NCI-H82 treated with DMSO at 0.1 percent for 48 hours (cell line): ENCODE data around the gene RCAN3.
"Not testable (repeated sequence)": the region's sequence is repeated elsewhere in the genome, so short reads cannot be mapped to it uniquely, and the experiment has no call there.

ENCODE experiments used
- DNase-seq: peaks from one replicate; lab custom pipeline; 2025; ENCODE audit not compliant: unreplicated experiment; lab: John Stamatoyannopoulos, UW

The RCAN3 gene

DNA sequence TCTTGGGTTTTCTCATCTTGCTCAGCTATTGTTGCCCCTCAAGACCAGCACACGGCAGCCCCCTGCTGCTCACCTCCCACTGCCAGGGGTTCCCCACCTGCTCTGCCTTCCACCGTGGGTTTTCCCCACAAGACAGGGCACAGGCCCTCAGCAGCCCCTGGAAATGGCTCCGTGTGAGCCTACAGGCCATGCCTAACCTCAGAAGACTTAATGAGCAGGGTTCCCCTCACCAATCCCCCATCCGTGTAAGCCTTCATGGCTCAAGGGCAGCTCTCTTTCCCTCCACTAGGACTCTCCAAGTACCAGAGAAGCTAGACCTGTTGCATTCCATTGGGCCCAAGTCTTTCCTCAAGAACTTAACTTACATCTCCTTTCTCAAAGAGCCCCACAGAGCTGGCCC is 18.4 kb upstream of the RCAN3 start:
- DNase-seq = no peak

DNA sequence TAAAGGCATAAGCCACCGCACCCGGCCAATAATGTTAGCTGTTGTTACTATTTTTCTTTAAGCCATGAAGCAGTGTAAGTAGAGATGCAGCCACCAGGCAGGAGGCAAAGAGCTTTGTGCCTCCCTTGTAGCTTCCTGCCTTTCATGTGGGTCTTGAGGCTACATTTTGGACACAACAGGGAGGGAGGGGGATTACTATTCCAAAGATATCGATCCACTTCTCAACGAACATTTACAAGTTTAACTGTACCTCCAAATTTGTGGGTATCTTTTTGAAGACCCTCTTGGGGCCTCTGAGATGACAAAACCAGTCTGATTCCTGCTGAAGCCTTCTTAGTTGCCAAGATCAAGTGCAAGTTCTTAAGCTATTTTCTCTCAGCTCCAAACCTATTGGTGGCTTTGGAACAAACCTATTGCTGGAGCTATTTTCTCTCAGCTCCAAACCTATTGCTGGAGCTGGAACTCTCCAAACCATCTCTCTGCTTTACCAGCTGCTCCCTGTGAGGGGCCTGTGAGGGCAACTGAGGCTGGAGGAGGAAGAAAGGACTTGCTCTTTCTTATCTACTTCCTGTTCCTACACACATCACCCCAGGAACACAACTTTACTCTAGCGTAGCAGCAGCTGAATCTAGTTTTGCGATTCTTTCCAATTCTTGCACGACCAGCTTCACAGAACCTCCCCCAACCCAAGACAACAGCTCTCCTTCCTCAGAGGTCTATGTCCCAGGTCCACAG is 16.1 kb upstream of the RCAN3 start:
- no peak for DNase-seq

GRCh38 chr1:24487455-24487854 is 15.2 kb upstream of the RCAN3 start:
- no peak for DNase-seq

DNA sequence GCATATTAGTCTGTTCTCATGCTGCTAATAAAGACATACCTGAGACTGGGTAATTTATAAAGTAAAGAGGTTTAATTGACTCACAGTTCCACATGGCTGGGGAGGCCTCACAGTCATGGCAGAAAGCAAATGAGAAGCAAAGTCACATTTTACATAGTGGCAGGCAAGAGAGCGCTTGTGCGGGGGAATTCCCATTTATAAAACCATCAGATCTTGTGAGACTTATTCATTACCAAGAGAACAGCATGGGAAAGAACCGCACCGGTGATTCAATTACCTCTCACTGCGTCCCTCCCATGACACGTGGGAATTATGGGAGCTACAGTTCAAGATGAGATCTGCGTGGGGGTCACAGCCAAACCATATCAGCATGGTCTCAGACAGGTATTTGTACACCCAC is 14.5 kb upstream of the RCAN3 start:
- not testable (repeated sequence) for DNase-seq

DNA sequence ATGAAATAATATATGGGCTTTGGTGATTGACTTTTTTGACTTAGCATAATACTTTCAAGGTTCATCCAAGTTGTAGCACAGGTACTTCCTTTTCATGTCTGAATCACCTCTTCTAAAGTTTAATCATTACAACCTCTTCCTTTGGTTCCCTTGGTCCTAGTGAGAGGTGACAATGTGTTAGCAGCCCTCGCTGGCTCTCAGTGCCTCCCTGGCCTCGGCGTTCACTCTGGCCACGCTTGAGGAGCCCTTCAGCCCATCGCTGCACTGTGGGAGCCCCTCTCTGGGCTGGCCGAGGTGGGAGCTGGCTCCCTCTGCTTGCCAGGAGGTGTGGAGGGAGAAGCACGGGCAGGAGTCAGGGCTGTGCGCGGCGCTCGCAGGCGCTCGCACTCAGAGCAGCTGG is 13.0 kb upstream of the RCAN3 start:
- DNase-seq = no peak

GRCh38 chr1:24490101-24490781 is 12.4 kb upstream of the RCAN3 start:
- no peak for DNase-seq

DNA sequence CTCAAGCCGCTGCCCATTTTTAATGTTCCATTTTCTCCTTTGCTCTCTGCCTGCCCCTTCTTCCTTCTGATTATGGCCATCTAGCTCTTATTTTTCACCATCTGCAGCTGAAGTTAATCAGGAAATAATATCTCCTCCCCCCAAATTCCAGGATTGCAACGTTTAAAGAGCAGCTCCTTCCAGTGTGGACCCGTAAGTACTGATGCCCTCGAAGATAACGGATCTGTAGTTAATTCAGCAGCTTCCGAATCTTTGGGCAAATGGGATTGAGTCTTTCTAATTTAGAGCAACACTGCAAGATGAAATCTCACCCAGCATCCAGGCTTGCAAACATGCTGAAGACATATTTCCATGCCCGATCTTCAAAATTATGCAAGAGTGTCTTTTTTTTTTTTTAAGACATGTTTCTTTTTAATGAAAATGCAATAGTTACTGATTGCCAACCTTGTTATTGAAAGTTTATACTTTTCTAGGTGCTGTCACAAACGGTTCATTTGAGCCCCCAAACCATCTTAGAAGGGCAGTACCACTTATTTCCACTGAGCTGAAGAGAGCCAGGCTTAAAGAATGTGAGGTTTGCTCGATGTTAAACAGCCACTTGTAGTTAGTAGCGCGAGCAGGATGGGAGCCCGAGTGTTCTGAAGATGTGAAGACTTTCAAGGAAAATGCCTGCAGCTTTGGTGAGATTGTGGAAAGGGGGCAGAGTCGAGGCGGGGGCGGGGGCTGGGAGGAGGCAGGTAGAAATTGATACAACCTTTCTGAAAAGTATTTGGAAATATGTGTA is 10.9 kb upstream of the RCAN3 start:
- DNase-seq = no peak

DNA sequence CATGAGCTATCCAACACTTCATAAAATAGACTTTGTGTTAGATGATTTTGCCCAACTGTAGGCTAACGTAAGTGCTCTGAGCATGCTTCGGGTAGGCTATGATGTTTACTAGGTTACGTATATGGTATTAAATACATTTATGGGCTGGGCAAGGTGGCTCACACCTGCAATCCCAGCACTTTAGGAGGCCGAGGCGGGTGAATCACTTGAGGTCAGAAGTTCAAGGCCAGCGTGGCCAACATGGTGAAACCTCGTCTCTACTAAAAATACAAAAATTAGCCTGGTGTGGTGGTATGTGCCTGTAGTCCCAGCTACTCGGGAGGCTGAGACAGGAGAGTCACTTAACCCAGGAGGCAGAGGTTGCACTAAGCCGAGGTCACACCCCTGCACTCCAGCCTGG is 9.7 kb upstream of the RCAN3 start:
- DNase-seq = not testable (repeated sequence)

- DNase-seq = no peak
Measured at GRCh38 chr1:24493785-24494184, 8.9 kb upstream of the RCAN3 start.

GRCh38 chr1:24498589-24498988 is 4.0 kb upstream of the RCAN3 start:
- DNase-seq = no peak

DNA sequence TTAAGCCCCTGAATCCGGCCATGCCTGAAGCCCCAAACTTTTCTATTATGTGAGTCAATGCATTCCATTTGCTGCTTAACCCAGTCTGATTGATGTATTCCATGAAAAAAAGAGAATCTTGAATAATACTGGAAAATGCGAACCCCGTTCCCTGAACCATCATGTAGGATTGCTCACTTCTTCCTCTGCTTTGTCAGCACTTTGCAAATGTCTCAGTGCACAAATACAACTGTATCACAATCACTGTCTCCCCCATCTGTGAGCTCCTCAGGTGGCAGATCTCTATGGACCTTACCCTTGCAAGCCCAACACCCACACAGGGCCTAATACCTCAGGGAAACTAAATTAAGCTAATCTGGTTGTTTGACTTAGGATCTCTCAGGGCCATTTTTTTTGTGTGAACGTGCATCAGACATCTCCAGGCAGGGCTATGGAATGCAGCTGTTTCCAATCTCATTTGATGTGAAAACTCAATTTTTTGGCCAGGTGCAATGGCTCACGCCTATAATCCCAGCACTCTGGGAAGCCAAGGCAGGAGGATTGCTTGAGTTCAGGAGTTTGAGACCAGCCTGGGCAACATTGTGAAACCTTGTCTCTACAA is 2.1 kb upstream of the RCAN3 start:
- DNase-seq = peak; percentile 11

GRCh38 chr1:24501371-24502064 is 1.1 kb upstream of the RCAN3 start:
- no peak for DNase-seq

GRCh38 chr1:24502065-24502708 is 449 bp upstream of the RCAN3 start:
- DNase-seq = peak; percentile 7

DNA sequence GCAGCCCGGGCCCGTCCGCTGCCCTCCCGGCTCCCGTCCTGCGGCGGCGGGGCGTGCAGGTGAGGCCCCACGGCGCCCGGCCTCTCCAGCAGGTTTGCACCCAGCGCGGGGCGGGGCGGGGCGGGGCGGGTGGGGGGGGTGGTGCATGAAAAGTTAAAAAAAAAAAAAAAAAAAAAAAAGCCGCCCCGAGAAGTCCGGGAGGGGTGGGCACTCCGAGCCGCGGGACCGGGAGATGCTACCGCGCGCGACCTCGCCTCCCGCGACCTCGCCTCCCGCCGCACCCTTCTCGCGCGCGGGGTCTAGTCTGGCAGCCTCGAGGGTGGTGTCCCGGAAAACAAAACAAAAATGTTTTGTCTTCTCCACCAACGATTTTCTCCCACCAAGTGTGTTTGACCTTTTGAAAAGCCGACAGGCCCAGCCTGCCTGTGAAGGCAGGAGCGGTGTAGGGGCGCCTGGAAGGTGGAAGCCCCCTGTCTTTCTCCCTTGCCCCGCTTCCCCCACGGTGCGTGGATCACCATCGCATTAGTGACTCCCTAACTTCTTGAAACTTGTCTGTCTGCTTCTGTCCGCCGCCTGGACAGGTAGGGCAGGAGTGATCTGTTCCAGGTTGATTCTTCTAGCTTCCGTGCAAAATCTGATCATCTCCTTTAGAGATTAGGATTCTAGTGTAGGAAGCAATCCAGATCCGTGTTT is 569 bp downstream of the RCAN3 start:
- no peak for DNase-seq

GRCh38 chr1:24503870-24504523 is 1.4 kb downstream of the RCAN3 start:
- no peak for DNase-seq

DNA sequence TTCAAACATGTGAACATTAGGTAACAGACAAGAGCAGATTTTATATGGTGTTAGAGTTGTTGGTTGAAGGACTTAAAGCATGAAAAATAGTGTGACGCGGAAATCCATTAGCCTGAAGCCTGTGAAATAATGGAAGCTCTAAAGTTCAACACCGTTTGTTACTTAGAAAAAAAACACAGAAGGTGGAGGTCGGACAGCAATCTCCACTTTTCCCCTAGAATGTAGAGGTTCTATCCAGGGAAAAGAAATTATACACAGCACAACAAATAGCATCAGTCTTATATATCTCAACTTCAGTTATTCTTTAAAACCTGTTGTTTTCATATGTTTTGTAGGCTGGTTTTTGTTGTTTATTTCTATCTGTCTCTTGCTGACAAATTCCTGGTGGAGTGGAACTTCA is 1.9 kb downstream of the RCAN3 start:
- no peak for DNase-seq

DNA sequence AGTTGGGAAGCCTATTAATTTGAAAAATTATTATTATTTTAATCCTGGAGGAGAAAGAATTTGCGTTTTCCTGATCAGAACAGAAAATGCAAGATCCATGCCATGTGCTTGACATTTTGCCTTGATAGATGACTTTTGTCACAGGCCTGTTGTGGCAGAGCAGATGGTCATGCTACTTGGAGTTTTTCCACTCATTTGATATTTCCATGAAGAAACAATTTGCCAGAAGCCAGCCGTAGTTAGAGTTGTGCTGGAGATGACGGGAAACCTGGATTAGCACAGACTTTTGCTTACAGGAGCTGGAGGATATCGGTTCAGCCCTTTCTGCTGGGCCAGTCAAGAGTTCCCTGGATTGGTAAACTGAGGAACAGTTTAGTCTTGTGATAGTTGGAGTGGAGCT is 3.2 kb downstream of the RCAN3 start:
- no peak for DNase-seq

- no peak for DNase-seq
Measured at GRCh38 chr1:24506691-24507381, 4.2 kb downstream of the RCAN3 start.

GRCh38 chr1:24507405-24507804 is 4.8 kb downstream of the RCAN3 start:
- no peak for DNase-seq
